Measurements from ENCODE around the gene WNT9A. TPM values are rescaled to one million over a fixed set of nuclear protein-coding genes. Genes with fewer than 3 reads are reported as not detected.
"Not testable (repeated sequence)": the region's sequence is repeated elsewhere in the genome, so short reads cannot be mapped to it uniquely, and the experiment has no call there.

WNT9A gene
- under 1 TPM; 0.30 to 0.50 TPM for total RNA-seq

DNA sequence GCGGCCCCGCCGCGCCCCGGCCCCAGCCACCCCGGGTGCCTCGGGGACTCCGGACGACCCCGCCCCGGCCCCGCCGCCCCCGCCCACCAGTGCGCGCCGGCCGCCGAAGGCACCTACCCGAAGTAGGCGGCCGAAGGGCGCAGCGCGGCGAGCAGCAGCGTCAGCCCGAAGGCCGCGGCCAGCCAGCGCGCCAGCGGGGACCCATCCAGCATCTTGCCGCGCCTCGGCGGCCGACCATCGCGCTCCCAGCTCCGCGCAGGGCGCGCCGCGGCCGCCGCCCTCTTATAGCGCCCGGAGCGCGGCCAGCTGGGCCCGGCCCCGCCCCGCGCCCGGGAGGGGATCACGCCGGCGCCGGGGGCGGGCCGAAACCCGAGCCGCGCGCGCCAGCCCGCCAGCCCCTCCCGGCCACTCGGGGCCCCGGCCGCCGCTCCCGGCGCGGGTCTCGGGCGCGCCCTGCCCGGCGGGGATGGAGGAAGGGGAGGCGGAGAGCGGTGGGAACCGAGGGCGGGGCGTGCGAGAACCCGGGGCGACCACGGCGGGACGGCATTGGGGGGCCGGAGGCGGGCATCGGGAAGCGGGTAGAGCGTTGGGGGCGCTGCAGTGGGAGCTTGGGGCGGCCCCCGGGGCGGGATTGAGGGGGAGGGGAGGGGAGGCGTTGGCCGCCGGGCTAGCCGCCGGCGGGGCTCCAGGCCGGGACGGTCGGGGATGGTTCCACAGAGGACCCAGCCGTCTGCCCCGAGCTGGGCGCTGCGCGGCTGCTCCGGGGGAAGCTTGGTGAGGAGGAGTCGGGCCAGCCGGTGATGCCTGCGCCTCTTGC, at the start of gene WNT9A:
Gene WNT9A (minus strand): TSS at position 257 of the 817 bp plus-strand sequence. CDS start 45 bp downstream, at position 212.
- no peaks in the 10 kb centered on the region for H3K9me3 Mint-ChIP-seq (ENCODE audit: low read depth)
- H3K27me3 Mint-ChIP-seq = peaks cover 24% of the 10 kb centered on the region
- CTCF ChIA-PET = interaction anchor here (0.8 to 2.3 kb wide), 5 partner anchors 13 to 218 kb away, joined by 4 to 14 read pairs (median 5); no protein-coding TSS in a partner anchor
- DNase-seq (peak; percentile 39), ATAC-seq (peak; percentile 70)
- H3K27ac Mint-ChIP-seq = no peak within 1 kb of the TSS
- H3K36me3 Mint-ChIP-seq = no peaks in the 10 kb centered on the region
- H3K4me3 Mint-ChIP-seq = peak within 1 kb of the TSS; percentile 61
- peaks cover 10% of the 10 kb centered on the region for H3K4me1 Mint-ChIP-seq

DNA sequence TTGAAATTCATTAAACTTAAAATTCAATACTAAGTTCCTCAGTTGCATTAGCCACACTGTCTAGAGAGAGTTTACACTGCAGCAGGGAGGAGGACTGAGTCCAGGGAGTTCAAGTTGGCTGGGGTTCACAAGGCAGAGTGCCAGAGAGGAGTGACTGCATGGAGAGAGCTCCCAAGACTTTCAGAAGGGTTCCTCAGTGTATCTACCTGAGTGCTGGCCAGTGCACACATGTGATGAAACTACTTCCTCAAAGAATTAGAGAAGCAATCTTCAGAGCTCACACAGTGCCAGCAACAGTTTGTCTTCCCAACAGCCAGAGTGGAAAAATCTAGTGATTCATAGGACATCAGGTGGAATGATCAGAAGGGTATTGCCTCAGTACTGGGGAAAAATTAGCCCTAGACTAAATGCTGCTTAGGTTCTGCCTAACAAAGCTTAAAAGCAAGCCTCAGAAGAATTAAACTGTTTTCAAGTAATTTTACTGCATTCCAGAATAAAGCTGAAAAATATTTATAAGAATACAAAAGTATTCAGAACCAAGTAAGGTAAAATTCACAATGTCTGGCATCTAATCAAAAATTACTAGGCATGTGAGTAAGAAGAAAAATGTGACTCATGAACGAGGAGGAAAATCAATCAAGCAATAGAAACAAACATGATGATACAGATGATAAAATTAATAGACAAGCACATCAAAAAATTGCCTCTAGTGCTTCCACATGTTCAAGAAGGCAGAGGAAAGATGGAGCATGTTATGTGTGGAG, 48.6 kb upstream of the WNT9A start:
- DNase-seq (no peak), ATAC-seq (no peak)
- CTCF ChIA-PET = no interaction called here
- H3K4me3 Mint-ChIP-seq = no peak overlapping the region
- no peaks in the 10 kb centered on the region for H3K36me3 Mint-ChIP-seq
- no peaks in the 10 kb centered on the region for H3K4me1 Mint-ChIP-seq
- H3K27me3 Mint-ChIP-seq = peaks cover 25% of the 10 kb centered on the region
- peaks cover 13% of the 10 kb centered on the region for H3K9me3 Mint-ChIP-seq (ENCODE audit: low read depth)
- H3K27ac Mint-ChIP-seq = no peak overlapping the region

- Mint-ChIP-seq H3K27me3 (peaks cover 33% of the 10 kb centered on the region), H3K36me3 (no peaks in the 10 kb centered on the region), H3K9me3 (ENCODE audit: low read depth) (peaks cover 13% of the 10 kb centered on the region), H3K4me3 (no peak overlapping the region), H3K27ac (no peak overlapping the region), H3K4me1 (no peaks in the 10 kb centered on the region)
- peak; percentile 30 for DNase-seq
- CTCF ChIA-PET = no interaction called here
- no peak for ATAC-seq
Observed at GRCh38 chr1:227994632-227995300, 47.0 kb upstream of the WNT9A start.

- no peak for DNase-seq
- H3K4me3 Mint-ChIP-seq = no peak overlapping the region
- H3K27ac Mint-ChIP-seq = no peak overlapping the region
- ATAC-seq = no peak
- H3K27me3 Mint-ChIP-seq = peaks cover 38% of the 10 kb centered on the region
- H3K36me3 Mint-ChIP-seq = no peaks in the 10 kb centered on the region
- no peaks in the 10 kb centered on the region for H3K4me1 Mint-ChIP-seq
- no peaks in the 10 kb centered on the region for H3K9me3 Mint-ChIP-seq (ENCODE audit: low read depth)
- CTCF ChIA-PET = interaction anchor here (1.3 kb wide), 1 partner anchor 12 kb away, joined by 3 read pairs; no protein-coding TSS in a partner anchor
Observed at GRCh38 chr1:227987181-227987580, 39.4 kb upstream of the WNT9A start.

DNA sequence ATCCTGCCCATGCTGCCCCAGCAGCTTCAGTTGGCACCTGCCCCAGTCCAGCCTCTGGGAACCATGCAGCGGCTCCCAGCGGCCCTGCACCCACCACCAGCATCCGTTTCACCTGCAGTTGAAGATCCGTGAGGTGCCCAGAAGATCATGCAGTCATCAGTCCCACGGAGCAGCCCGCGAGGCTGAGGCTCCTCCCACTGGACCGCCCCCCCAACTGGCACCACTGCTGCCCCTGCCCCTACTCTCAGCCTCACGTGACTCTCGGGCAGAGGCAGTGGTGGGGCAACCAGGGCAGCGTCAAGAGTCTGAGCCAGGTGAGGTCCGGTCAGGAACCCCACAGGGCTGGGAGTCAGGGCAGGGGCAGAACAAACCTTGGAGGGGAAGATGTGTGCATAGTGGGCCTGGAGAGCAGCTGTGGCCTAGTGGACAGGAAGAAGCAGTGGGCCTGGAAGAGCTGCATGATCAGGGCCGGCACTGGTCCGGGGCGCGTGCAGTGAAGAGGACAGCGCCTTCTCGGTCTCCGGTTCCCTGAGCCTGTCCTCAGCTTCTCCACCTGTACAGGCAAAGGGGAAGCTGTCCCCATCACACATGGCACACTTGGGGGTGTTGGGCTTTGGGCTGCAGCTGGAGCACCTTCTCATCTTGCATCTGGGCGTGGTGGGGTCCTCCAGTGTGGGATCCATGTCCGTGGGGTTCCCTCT, 28.0 kb upstream of the WNT9A start:
- CTCF ChIA-PET; H3K4me3 Mint-ChIP-seq; H3K9me3 Mint-ChIP-seq (ENCODE audit: low read depth); H3K27me3 Mint-ChIP-seq; H3K36me3 Mint-ChIP-seq; DNase-seq; ATAC-seq; H3K27ac Mint-ChIP-seq; H3K4me1 Mint-ChIP-seq: not testable (repeated sequence)

DNA sequence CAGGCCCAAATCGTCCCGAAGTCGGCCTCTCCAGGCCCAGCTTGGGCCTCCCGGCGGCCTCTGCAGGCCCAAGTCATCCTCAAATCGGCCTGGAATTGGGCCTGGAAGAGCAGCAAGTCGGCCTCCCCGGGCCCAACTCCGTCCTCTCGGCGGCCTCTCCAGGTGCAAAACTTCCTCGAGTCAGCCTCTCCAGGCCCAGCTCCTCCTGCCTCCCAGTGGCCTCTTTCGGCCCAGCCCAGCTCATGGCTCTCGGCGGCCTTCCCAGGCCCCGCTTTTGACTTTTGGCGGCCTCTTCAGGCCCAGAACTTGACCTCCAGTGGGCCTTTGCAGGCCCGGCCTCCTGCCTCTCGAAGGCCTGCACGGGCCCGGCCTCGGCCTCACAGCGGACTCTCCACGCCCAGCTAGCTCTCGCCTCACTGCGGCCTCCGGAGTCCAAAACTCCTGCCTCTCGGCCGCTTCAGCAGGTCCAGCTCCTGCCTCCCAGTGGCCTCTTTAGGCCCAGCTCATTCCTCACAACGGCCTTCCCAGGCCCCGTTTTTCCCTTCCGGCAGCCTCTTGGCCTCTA, 26.1 kb upstream of the WNT9A start:
- H3K27me3 Mint-ChIP-seq; CTCF ChIA-PET; H3K4me3 Mint-ChIP-seq; H3K9me3 Mint-ChIP-seq (ENCODE audit: low read depth); ATAC-seq; H3K4me1 Mint-ChIP-seq; H3K36me3 Mint-ChIP-seq; H3K27ac Mint-ChIP-seq; DNase-seq: not testable (repeated sequence)

GRCh38 chr1:227972843-227973374, 25.2 kb upstream of the WNT9A start:
- H3K4me1 Mint-ChIP-seq, CTCF ChIA-PET, H3K4me3 Mint-ChIP-seq: not testable (repeated sequence)

GRCh38 chr1:227972283-227972679, 24.5 kb upstream of the WNT9A start:
- H3K27ac Mint-ChIP-seq; H3K4me3 Mint-ChIP-seq; H3K36me3 Mint-ChIP-seq; H3K9me3 Mint-ChIP-seq (ENCODE audit: low read depth); H3K27me3 Mint-ChIP-seq; DNase-seq; ATAC-seq; H3K4me1 Mint-ChIP-seq; CTCF ChIA-PET: not testable (repeated sequence)

More at GRCh38 chr1:227972843-227973374, 25.2 kb upstream of the WNT9A start:
- H3K9me3 Mint-ChIP-seq (ENCODE audit: low read depth); H3K36me3 Mint-ChIP-seq; DNase-seq; ATAC-seq; H3K27ac Mint-ChIP-seq; H3K27me3 Mint-ChIP-seq: not testable (repeated sequence)

- H3K36me3 Mint-ChIP-seq; H3K4me1 Mint-ChIP-seq; DNase-seq; H3K4me3 Mint-ChIP-seq; H3K27ac Mint-ChIP-seq; ATAC-seq; CTCF ChIA-PET; H3K9me3 Mint-ChIP-seq (ENCODE audit: low read depth); H3K27me3 Mint-ChIP-seq: not testable (repeated sequence)
Observed at GRCh38 chr1:227971643-227972282, 24.0 kb upstream of the WNT9A start.

DNA sequence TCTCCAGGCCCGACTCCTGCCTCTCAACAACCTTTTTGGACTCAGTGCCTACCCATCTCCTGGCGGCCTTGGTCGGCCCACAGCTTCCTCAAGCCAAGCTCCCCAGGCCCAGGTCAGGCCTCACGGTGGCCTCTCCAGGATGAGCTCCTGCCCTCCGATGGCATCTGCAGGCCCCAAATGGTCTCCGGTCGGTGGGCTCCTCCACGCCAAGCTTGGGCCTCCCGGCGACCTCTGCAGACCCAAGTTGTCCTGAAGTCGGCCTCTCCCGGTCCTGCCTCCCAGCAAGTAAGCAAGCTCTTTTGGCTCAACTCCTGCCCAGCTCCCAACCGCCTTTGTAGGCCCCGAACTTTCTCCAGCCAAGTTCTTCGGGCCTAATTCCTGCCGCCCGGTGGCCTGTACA, 23.5 kb upstream of the WNT9A start:
- CTCF ChIA-PET; H3K36me3 Mint-ChIP-seq; H3K4me3 Mint-ChIP-seq; ATAC-seq; DNase-seq; H3K4me1 Mint-ChIP-seq; H3K27me3 Mint-ChIP-seq; H3K27ac Mint-ChIP-seq; H3K9me3 Mint-ChIP-seq (ENCODE audit: low read depth): not testable (repeated sequence)

- CTCF ChIA-PET; H3K36me3 Mint-ChIP-seq; H3K27ac Mint-ChIP-seq; H3K9me3 Mint-ChIP-seq (ENCODE audit: low read depth); H3K27me3 Mint-ChIP-seq; DNase-seq; H3K4me3 Mint-ChIP-seq; H3K4me1 Mint-ChIP-seq; ATAC-seq: not testable (repeated sequence)
Observed at GRCh38 chr1:227970076-227970995, 22.6 kb upstream of the WNT9A start.

Measured in activated CD8-positive, alpha-beta memory T cell treated with anti-CD3 and anti-CD28 coated beads, Interleukin-2, amount 10 ng/mL, durations not matched to agents 7 days and 5 days (primary cell).